Neural progenitor cell (in vitro differentiated cells): ENCODE results near the gene SSBP3.

ENCODE experiments used
- CTCF ChIP-seq: fragments of 200-600 bp; sonication (generic); IDR thresholded peaks from 2 replicates; pipeline ENCODE4 v1.5.1; 2017; ENCODE audit warnings: antibody characterized with exemption, mild to moderate bottlenecking
- EZH2 ChIP-seq: fragments of 200-600 bp; sonication (generic); IDR thresholded peaks from 2 replicates; pipeline ENCODE4 v1.6.1; 2017; ENCODE audit warnings: antibody characterized with exemption, mild to moderate bottlenecking, moderate library complexity
- EZH2phosphoT487 ChIP-seq: fragments of 200-600 bp; sonication (generic); IDR thresholded peaks from 2 replicates; pipeline ENCODE4 v1.6.1; 2017; ENCODE audit warnings: antibody characterized with exemption

GRCh38 chr1:54375298-54375697 lies 30.9 kb downstream of the SSBP3 start:
- TF ChIP-seq CTCF (no peak), EZH2 (no peak), EZH2phosphoT487 (no peak)
